CD4-positive, alpha-beta T cell treated with Interleukin-2 at 100 ng/mL for 4 hours (primary cell): Measurements from ENCODE around the gene BRD9.
"Not testable (repeated sequence)": the region's sequence is repeated elsewhere in the genome, so short reads cannot be mapped to it uniquely, and the experiment has no call there.

Experiments
- DNase-seq: peaks from one replicate; pipeline ENCODE4 v3.0.0-alpha.2; 2020; ENCODE audit warnings: low spot score

The BRD9 gene

GRCh38 chr5:922436-923280 lies 30.1 kb upstream of the BRD9 start:
- DNase-seq: no peak

GRCh38 chr5:921456-922435 lies 29.1 kb upstream of the BRD9 start:
- no peak for DNase-seq

- DNase-seq: no peak
Measured at GRCh38 chr5:920321-920720, 27.7 kb upstream of the BRD9 start.

GRCh38 chr5:919356-920000 lies 26.9 kb upstream of the BRD9 start:
- no peak for DNase-seq

- DNase-seq: not testable (repeated sequence)
Measured at GRCh38 chr5:918717-919116, 26.1 kb upstream of the BRD9 start.

GRCh38 chr5:916441-917293 lies 24.1 kb upstream of the BRD9 start:
- DNase-seq: no peak

- DNase-seq: no peak
Measured at GRCh38 chr5:915946-916345, 23.3 kb upstream of the BRD9 start.

- DNase-seq: not testable (repeated sequence)
Measured at GRCh38 chr5:915346-915745, 22.7 kb upstream of the BRD9 start.

GRCh38 chr5:914612-915011 lies 22.0 kb upstream of the BRD9 start:
- no peak for DNase-seq

- DNase-seq: no peak
Measured at GRCh38 chr5:914174-914573, 21.6 kb upstream of the BRD9 start.

- DNase-seq: peak; percentile 81
Measured at GRCh38 chr5:912280-913091, 19.9 kb upstream of the BRD9 start.

- no peak for DNase-seq
Measured at GRCh38 chr5:911601-912000, 19.0 kb upstream of the BRD9 start.

- no peak for DNase-seq
Measured at GRCh38 chr5:910769-911160, 18.2 kb upstream of the BRD9 start.

- DNase-seq: no peak
Measured at GRCh38 chr5:909994-910768, 17.6 kb upstream of the BRD9 start.

- DNase-seq: no peak
Measured at GRCh38 chr5:909086-909485, 16.5 kb upstream of the BRD9 start.

GRCh38 chr5:908172-908571 lies 15.6 kb upstream of the BRD9 start:
- DNase-seq: no peak

- DNase-seq: no peak
Measured at GRCh38 chr5:907366-907910, 14.8 kb upstream of the BRD9 start.

- DNase-seq: no peak
Measured at GRCh38 chr5:905139-905642, 12.6 kb upstream of the BRD9 start.

- no peak for DNase-seq
Measured at GRCh38 chr5:903756-904096, 11.1 kb upstream of the BRD9 start.
